ENCODE data around the gene RNF32.
A peak's percentile ranks its signal among the peaks of the same experiment; 100 is the strongest.
"Not testable (repeated sequence)": the region's sequence is repeated elsewhere in the genome, so short reads cannot be mapped to it uniquely, and the experiment has no call there.

RNF32 gene

GRCh38 chr7:156614434-156615264 is 25.9 kb upstream of the RNF32 start:
- DNase-seq, result no peak

- DNase-seq, result no peak
These were observed 24.0 kb upstream of the RNF32 start for GRCh38 chr7:156616269-156617202.

GRCh38 chr7:156617215-156617614 is 23.4 kb upstream of the RNF32 start:
- DNase-seq, result no peak

GRCh38 chr7:156618078-156618779 is 22.3 kb upstream of the RNF32 start:
- DNase-seq, result no peak

GRCh38 chr7:156618780-156619367 is 21.7 kb upstream of the RNF32 start:
- no peak for DNase-seq

- not testable (repeated sequence) for DNase-seq
These were observed 20.9 kb upstream of the RNF32 start for GRCh38 chr7:156619488-156620290.

GRCh38 chr7:156620291-156620675 is 20.3 kb upstream of the RNF32 start:
- DNase-seq, result no peak

GRCh38 chr7:156621652-156622051 is 18.9 kb upstream of the RNF32 start:
- no peak for DNase-seq

GRCh38 chr7:156625580-156625979 is 15.0 kb upstream of the RNF32 start:
- DNase-seq, result no peak

GRCh38 chr7:156626220-156626895 is 14.2 kb upstream of the RNF32 start:
- DNase-seq, result no peak

- DNase-seq, result no peak
These were observed 12.0 kb upstream of the RNF32 start for GRCh38 chr7:156628562-156628961.

GRCh38 chr7:156629873-156630272 is 10.7 kb upstream of the RNF32 start:
- no peak for DNase-seq

GRCh38 chr7:156634117-156634516 is 6.5 kb upstream of the RNF32 start:
- DNase-seq, result no peak

GRCh38 chr7:156635529-156636385 is 4.8 kb upstream of the RNF32 start:
- no peak for DNase-seq

GRCh38 chr7:156637093-156637492 is 3.5 kb upstream of the RNF32 start:
- not testable (repeated sequence) for DNase-seq

GRCh38 chr7:156638443-156639077 is 2.0 kb upstream of the RNF32 start:
- no peak for DNase-seq

- DNase-seq, result no peak
These were observed 933 bp upstream of the RNF32 start for GRCh38 chr7:156639426-156640256.

GRCh38 chr7:156640949-156641485 is 443 bp downstream of the RNF32 start:
- peak; percentile 49 for DNase-seq

Measured in stimulated activated CD4-positive, alpha-beta T cell treated with anti-CD3 and anti-CD28 coated beads, Interleukin-4, amount 100 ng/mL, for 24 hours (primary cell).